Ovary (tissue), 3 donors: ENCODE measurements around the gene PCSK2.

Experiments
- POLR2A ChIP-seq: fragments of 450-650 bp; IDR thresholded peaks from one replicate; pipeline ENCODE4 v1.6.1; 2017; ENCODE audit warnings: antibody characterized with exemption, mild to moderate bottlenecking, moderate library complexity
- TF ChIP-seq, protein P1 (sequence below), 3 donors: fragments of 450-650 bp in 2 of 3; fragments of 200-600 bp in 1 of 3; IDR thresholded peaks; one replicate each; pipeline versions ENCODE4 v1.5.1 to v1.8.0; 2016 to 2022; ENCODE audit warnings: antibody characterized with exemption in 3 of 3, mild to moderate bottlenecking in 1 of 3
- donor health status: DM: no; HTN: no; CAD: no.

DNA sequence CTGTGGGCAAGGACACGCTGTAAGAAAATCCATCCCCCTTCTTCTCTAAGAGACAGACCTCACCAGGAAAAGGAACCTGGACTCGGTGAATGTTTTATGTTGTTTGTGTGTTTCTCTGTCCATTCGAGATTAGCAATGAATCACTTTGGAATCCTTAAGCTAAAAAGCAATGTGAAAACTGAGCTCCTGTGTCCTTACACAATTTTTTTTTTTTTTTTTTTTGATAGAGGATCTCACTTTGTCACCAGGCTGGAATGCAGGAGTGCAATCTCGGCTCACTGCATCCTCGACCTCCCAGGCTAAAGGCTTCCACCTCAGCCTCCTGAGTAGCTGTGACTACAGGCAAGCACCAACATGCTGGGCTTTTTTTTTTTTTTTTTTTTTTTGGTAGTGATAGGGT is 272.2 kb downstream of the PCSK2 start:
- TF ChIP-seq, protein P1, sequence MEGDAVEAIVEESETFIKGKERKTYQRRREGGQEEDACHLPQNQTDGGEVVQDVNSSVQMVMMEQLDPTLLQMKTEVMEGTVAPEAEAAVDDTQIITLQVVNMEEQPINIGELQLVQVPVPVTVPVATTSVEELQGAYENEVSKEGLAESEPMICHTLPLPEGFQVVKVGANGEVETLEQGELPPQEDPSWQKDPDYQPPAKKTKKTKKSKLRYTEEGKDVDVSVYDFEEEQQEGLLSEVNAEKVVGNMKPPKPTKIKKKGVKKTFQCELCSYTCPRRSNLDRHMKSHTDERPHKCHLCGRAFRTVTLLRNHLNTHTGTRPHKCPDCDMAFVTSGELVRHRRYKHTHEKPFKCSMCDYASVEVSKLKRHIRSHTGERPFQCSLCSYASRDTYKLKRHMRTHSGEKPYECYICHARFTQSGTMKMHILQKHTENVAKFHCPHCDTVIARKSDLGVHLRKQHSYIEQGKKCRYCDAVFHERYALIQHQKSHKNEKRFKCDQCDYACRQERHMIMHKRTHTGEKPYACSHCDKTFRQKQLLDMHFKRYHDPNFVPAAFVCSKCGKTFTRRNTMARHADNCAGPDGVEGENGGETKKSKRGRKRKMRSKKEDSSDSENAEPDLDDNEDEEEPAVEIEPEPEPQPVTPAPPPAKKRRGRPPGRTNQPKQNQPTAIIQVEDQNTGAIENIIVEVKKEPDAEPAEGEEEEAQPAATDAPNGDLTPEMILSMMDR (IDR thresholded peaks at IDR 0.05): no peak
- TF ChIP-seq POLR2A: no peak
